HT1080 (cell line): ENCODE measurements around the gene SIPA1L3. TPM values are rescaled to one million over a fixed set of nuclear protein-coding genes. Genes with fewer than 3 reads are reported as not detected.

Experiments
- DNase-seq: peaks from one replicate; pipeline ENCODE4 v3.0.0-alpha.2; 2015; ENCODE audit warnings: low read depth
- total RNA-seq: library from RNA; depleted of rRNA; stranded (reverse); fragments of >200 nt; shearing (Covaris generic); gene quantifications from 2 replicates; pipeline ENCODE4 v1.2.3, GENCODE V29; 2014

The SIPA1L3 gene
- total RNA-seq, 1 experiment from 2014 or later, result 30.2 TPM

DNA sequence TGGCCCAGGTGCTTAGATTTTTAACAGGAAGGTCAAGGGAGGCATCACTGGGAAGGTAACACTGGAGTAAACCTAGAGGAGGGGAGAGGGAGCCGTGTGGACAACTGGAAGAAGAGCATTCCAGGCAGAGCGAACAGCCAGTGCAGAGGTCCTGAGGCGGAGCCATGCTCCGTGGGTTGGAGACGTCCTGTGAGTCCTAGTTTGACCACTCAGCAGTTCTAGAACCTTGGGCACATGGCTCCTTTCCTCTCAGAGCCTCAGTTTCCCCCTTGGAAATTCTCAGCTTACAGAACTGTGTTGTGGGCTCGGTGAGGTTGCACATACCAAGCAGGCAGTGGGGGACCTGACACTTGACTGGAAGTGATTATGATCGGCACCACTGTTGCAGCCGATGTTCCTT, 186.1 kb downstream of the SIPA1L3 start:
- DNase-seq, result no peak

DNA sequence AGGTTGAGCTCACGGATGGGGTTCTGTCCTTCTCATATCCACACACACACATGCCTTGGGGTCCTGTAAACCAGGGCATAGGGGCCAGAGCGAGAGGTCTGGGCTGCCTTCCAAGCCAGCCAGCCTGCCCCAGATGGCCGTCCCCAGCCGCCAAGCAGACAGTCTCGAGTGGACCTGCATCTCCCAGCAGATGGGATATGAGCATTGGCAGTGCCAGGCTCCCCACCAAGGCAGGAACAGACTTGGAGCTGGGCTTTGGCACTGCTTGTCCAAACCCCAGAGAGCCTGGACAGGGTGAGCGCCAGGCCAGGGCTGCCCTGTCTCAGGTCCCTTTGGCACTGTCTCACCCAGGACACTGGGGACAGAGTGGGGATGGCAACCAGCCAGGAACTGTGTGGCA, 186.6 kb downstream of the SIPA1L3 start:
- no peak for DNase-seq

DNA sequence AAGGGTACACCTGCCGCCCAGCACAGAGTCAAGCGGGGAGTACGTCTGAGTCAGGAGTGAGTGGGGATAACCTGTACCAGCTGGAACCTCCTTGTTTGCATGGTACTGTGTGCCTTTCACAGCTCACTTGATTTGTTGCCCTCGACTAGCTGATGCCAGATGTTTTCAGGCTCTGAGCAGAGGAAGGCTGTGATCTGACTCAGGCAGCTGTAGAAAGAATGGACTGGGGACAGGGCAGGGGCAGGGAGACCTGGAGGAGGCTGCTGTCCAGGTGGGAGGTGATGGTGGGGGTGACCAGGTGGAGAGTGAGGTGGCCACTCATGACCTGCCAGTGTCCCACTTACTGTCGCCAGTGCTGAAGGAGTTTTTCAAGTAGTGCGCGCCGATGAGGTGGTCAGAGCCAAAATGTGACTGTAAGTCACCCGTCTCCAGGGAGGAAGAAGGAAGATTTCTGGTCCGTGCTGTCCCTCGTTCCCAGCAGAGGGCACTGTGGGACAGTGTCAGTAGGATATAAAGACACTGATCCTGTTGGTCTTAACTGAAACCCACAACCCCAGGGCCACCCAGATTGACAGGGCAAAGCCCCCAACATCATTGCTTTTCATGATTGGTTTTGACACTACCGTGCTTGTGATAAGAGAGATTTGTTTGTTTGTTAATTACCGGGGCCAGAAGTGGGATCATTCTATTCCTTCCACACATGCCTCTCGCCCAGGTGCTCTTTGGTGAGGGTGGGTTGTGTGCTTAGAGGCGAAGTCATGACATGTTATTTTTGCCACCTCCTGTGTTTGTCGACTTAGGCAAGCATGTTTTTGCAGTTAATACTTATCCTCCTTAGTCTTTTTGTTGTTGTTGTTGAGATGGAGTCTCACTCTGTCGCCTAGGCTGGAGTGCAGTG, 188.7 kb downstream of the SIPA1L3 start:
- DNase-seq, result peak; percentile 48

DNA sequence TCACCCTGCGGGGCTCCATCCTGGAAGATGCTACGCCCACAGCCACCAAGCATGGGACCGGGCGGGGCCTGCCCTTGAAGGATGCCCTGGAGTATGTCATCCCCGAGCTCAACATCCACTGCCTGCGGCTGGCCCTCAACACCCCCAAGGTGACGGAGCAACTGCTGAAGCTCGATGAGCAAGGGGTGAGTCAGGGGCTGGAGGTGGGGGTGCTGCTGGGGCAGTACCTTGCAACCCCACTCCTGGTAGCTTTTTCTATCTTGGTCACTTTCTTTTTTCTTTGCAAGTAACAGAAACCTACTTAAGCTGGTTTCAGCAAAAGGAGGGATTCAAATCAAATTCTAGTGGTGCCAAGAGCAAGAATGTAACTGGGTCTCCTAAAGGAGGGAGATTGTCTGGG, 193.0 kb downstream of the SIPA1L3 start:
- DNase-seq, result no peak

DNA sequence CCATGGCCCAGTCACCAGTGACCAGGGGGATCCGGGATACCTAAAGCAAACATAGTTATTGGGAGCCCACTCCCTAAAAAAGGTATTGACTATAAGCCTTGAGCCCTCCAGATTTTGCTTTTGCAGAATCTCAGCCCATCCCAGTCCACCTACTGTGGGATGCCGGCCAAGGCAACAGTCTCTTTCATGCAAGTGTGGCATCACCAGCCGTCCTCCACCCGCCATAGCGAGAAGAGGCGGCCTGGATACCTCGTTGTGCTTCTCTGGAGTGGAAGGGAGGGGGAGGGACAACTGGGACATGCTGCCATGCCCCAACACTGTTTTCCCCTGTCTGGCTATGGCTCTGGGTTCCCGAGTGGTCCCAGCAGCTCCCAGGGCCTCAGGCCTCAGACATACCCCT, 193.6 kb downstream of the SIPA1L3 start:
- DNase-seq, result no peak

DNA sequence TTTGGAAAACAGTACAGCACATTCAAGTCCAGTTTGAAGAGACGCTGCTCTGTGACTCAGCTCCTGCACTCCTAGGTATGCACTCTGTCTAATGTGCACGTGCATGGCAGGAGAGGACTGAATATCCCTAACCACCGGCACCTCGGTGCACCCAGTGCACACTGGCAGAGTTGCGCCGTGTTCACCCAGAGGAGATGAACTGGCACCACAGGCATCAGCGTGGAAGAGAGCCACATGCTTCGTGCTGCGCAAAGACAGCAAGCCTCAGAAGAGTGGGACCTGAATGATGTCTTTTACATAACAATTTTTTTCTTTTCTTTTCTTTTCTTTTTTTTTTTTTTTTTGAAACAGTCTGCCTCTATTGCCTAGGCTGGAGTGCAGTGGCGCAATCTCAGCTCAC, 194.7 kb downstream of the SIPA1L3 start:
- DNase-seq, result no peak

GRCh38 chr19:38105574-38105973, 198.6 kb downstream of the SIPA1L3 start:
- DNase-seq, result no peak

DNA sequence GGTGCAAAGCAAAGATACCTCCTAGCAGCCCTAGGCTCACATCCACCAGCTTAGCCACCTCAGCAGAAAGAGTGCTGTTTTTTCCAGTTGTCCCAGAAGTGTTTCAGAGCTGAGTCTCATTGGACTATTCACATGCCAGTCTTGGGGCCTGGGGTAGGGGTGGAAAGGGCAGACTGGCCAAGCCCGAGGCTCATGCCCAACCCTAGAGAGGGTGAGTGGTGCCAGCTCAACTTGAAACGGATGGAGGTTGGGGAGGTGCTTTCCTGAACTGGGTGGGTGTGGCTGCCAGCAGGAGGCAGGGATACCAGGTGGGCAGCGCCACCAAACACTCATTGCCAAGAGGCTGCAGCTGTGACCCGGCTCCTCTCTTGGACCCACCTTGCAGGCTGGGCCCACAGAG, 200.1 kb downstream of the SIPA1L3 start:
- DNase-seq, result no peak

- DNase-seq, result no peak
Observed at GRCh38 chr19:38111898-38112297, 204.9 kb downstream of the SIPA1L3 start.

- no peak for DNase-seq
Observed at GRCh38 chr19:38114651-38115050, 207.6 kb downstream of the SIPA1L3 start.

GRCh38 chr19:38115271-38115802, 208.3 kb downstream of the SIPA1L3 start:
- DNase-seq, result no peak

GRCh38 chr19:38118176-38118575, 211.2 kb downstream of the SIPA1L3 start:
- no peak for DNase-seq

GRCh38 chr19:38120471-38121025, 213.5 kb downstream of the SIPA1L3 start:
- no peak for DNase-seq

- no peak for DNase-seq
Observed at GRCh38 chr19:38122402-38123093, 215.5 kb downstream of the SIPA1L3 start.

DNA sequence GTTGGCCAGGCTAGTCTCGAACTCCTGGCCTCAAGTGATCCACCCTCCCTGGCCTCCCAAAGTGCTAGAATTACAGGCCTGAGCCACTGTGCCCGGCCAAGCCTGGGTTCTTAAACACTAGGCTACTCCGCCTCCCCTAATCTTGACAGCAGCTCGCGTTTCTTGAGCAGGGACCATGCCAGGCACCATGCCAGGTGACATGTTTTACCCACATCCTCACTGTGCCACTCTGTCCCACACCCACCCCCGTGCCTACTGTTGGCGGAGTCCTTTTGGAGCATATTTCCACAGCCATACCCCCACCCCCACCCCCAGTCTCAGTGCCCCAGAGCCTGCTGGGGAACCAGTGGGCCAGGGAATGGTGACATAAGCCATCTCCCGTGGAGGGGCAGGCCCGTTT, 218.2 kb downstream of the SIPA1L3 start:
- DNase-seq, result no peak

GRCh38 chr19:38130399-38130798, 223.4 kb downstream of the SIPA1L3 start:
- DNase-seq, result no peak

GRCh38 chr19:38132781-38133180, 225.8 kb downstream of the SIPA1L3 start:
- DNase-seq, result no peak

DNA sequence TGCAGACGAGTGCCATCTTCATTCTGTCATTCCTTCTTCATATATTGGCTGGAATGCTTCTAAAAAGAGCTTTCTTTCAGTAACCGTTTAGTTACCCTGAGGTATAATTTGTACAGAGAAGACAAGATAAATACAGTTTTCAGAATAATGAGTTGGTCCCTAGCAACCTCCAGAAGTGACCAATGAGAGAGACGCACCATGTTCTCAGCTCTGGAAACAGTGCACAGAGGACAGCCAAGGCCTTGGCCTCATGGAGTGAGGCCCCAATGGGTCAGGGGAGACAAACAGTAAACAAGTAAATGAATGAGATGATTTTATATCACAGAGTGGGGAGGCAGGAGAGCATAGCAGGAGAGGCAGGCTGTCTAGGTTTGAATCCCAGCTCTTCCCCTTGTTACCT, 226.3 kb downstream of the SIPA1L3 start:
- no peak for DNase-seq

DNA sequence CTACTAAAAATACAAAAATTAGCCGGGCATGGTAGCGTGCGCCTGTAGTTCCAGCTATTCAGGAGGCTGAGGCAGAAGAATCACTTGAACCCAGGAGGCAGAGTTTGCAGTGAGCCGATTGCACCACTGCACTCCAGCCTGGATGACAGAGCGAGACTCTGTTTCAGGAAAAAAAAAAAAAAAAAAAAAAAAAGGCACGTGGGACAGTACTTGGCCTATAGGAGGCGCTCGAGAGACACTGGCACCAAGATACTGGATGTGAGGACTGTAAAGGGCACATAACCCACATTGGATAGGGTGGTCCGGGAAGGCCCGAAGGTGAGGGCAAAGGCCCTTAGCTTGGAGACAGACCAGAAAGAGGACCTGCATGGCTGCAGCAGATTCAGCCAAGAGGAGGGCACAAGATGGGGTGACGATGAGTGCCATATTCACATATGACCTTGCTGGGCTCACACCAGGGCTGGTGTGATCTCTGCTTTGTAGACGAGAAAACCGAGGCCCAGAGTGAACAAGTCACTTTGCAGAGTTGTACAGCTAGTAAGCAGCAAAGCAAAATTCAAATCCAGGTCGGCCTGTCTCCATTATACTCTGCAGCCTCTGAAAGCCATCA, 227.6 kb downstream of the SIPA1L3 start:
- peak; percentile 63 for DNase-seq

- no peak for DNase-seq
Observed at GRCh38 chr19:38135150-38135998, 228.4 kb downstream of the SIPA1L3 start.

DNA sequence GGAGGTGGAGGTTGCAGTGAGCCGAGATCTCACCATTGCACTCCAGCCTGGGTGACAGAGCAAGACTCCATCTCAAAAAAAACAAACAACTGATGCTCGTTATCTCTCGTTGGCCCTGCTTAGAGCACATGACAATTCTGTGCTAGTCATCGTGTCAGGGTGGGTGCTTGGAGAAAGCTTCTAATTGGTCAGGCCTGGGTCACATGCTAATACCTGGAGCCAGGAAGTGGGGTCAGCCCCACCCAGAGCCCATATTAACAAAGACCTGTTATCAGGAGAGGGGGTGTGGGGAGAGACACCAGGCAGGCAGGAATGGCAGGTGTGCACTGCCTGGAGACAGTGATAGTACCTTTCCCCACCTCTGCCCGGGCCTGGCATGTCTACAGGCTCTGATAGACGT, 232.1 kb downstream of the SIPA1L3 start:
- no peak for DNase-seq
